Lower leg skin (tissue), 3 donors: ENCODE data around the gene PPEF2.

ENCODE experiments used
- CTCF ChIP-seq, 3 donors: fragments of 450-650 bp; IDR thresholded peaks; one replicate each; pipeline ENCODE4 v1.5.1; 2016; ENCODE audit warnings: antibody characterized with exemption in 3 of 3, mild to moderate bottlenecking in 3 of 3, moderate library complexity in 2 of 3
- POLR2A ChIP-seq, 2 donors: fragments of 450-650 bp; IDR thresholded peaks; one replicate each; pipeline ENCODE4 v1.6.1; 2016 to 2017; ENCODE audit warnings: antibody characterized with exemption in 2 of 2, mild to moderate bottlenecking in 1 of 2, moderate library complexity in 1 of 2

GRCh38 chr4:75908555-75908954, 6.3 kb upstream of the PPEF2 start:
- TF ChIP-seq CTCF (IDR thresholded peaks at IDR 0.05) (no peak), POLR2A (IDR thresholded peaks at IDR 0.05) (no peak)
